OCI-LY1 (cell line): ENCODE results near the gene CCR6.

Experiments
- H2AFZ ChIP-seq: fragments of 200-600 bp; sonication (generic), shearing (Covaris generic); 2 replicates; pipeline ENCODE4 v1.6.0; 2014; ENCODE audit warnings: antibody characterized with exemption, mild to moderate bottlenecking, low read length
- H3F3A ChIP-seq: fragments of 200-600 bp; sonication (generic), shearing (Covaris generic); 2 replicates; pipeline ENCODE4 v1.6.0; 2014; ENCODE audit warnings: mild to moderate bottlenecking, antibody characterized with exemption, low read length, moderate library complexity; ENCODE audit not compliant: insufficient read depth
- H3K27ac ChIP-seq: fragments of 200-600 bp; sonication (generic); 2 replicates; pipeline ENCODE4 v1.5.1; 2014; ENCODE audit warnings: low read length, mixed run types, mild to moderate bottlenecking, low read depth; ENCODE audit not compliant: poor library complexity, severe bottlenecking
- H3K27me3 ChIP-seq: fragments of 200-600 bp; sonication (generic); 2 replicates; pipeline ENCODE4 v1.6.0; 2014; ENCODE audit warnings: antibody characterized with exemption, mild to moderate bottlenecking, low read length, moderate library complexity; ENCODE audit not compliant: insufficient read depth
- H3K36me3 ChIP-seq: fragments of 200-600 bp; sonication (generic); 2 replicates; pipeline ENCODE4 v1.6.1; 2014; ENCODE audit warnings: mild to moderate bottlenecking, antibody characterized with exemption, low read length, moderate library complexity, mixed read lengths; ENCODE audit not compliant: insufficient read depth
- H3K4me1 ChIP-seq: fragments of 200-600 bp; sonication (generic); 2 replicates; pipeline ENCODE4 v1.5.1; 2014; ENCODE audit warnings: mild to moderate bottlenecking, low read length, moderate library complexity; ENCODE audit not compliant: insufficient read depth, severe bottlenecking
- H3K4me2 ChIP-seq: fragments of 200-600 bp; sonication (generic), shearing (Covaris generic); 2 replicates; pipeline ENCODE4 v1.6.1; 2014; ENCODE audit warnings: low read length
- H3K4me3 ChIP-seq: fragments of 200-600 bp; sonication (generic); 2 replicates; pipeline ENCODE4 v1.5.1; 2014; ENCODE audit warnings: low read length, low read depth, mild to moderate bottlenecking, mixed read lengths; ENCODE audit not compliant: poor library complexity, severe bottlenecking
- H3K79me2 ChIP-seq: fragments of 200-600 bp; shearing (Covaris generic); 2 replicates; pipeline ENCODE4 v1.6.1; 2016; ENCODE audit warnings: mixed run types, low read length, mixed read lengths; ENCODE audit not compliant: insufficient read depth
- H3K9ac ChIP-seq: fragments of 200-600 bp; sonication (generic), shearing (Covaris generic); 2 replicates; pipeline ENCODE4 v1.6.1; 2014; ENCODE audit warnings: mild to moderate bottlenecking, low read length, mixed read lengths
- H3K9me2 ChIP-seq: fragments of 200-600 bp; sonication (generic), shearing (Covaris generic); 2 replicates; pipeline ENCODE4 v1.6.1; 2014; ENCODE audit warnings: low read depth, mild to moderate bottlenecking, low read length, mixed read lengths
- H3K9me3 ChIP-seq: fragments of 200-600 bp; shearing (Covaris generic); 2 replicates; pipeline ENCODE4 v1.6.1; 2014; ENCODE audit warnings: low read length, mixed read lengths
- H4K20me1 ChIP-seq: fragments of 200-600 bp; sonication (generic), shearing (Covaris generic); 2 replicates; pipeline ENCODE4 v1.6.0; 2016; ENCODE audit warnings: mild to moderate bottlenecking, low read length; ENCODE audit not compliant: insufficient read depth
- EZH2 ChIP-seq: fragments of 200-600 bp; sonication (generic), shearing (Covaris generic); IDR thresholded peaks from 2 replicates; pipeline ENCODE4 v1.8.0; 2017; ENCODE audit warnings: borderline replicate concordance, mixed run types, mild to moderate bottlenecking, antibody characterized with exemption, low read length, moderate library complexity, mixed read lengths
- TF ChIP-seq, protein P1 (sequence below): fragments of 200-600 bp; sonication (generic), shearing (Covaris generic); IDR thresholded peaks from 2 replicates; pipeline ENCODE4 v1.5.1; 2017; ENCODE audit warnings: mild to moderate bottlenecking, antibody characterized with exemption, low read length, moderate library complexity, mixed read lengths

Gene CCR6

DNA sequence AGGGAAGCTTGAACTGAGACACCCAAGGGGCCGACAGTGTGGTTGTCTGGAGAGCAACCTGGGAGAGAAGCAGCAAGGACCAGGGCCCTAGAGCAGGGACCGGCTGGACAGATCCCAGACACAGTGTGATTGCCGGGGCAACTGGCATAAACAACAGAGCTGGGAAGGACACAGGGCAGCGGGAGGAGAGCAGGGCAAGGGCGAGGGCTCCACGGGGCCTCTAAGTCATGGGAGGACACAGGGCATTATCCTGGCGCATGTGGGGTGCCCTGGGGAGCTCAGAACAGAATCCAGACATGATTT lies 31.1 kb upstream of the CCR6 start:
- Histone ChIP-seq H2AFZ (no peak overlapping the region), H3K36me3 (no peaks in the 10 kb centered on the region; the same call in 1 of the 2 replicates), H3F3A (0 out of 2 replicates have a peak, but pooled peaks cover 4% of the 10 kb centered on the region), H4K20me1 (no peaks in the 10 kb centered on the region), H3K27ac (no peak overlapping the region), H3K9me2 (no peaks in the 10 kb centered on the region), H3K9ac (no peak overlapping the region), H3K9me3 (peaks cover 5% of the 10 kb centered on the region), H3K27me3 (peaks cover 5% of the 10 kb centered on the region; the same call in 1 of the 2 replicates), H3K79me2 (no peaks in the 10 kb centered on the region), H3K4me1 (peaks cover 55% of the 10 kb centered on the region), H3K4me2 (0 out of 2 replicates have a peak overlapping the region, but pooled peaks have one; percentile 17), H3K4me3 (no peak overlapping the region)
- TF ChIP-seq EZH2: no peak
- TF ChIP-seq, protein P1, sequence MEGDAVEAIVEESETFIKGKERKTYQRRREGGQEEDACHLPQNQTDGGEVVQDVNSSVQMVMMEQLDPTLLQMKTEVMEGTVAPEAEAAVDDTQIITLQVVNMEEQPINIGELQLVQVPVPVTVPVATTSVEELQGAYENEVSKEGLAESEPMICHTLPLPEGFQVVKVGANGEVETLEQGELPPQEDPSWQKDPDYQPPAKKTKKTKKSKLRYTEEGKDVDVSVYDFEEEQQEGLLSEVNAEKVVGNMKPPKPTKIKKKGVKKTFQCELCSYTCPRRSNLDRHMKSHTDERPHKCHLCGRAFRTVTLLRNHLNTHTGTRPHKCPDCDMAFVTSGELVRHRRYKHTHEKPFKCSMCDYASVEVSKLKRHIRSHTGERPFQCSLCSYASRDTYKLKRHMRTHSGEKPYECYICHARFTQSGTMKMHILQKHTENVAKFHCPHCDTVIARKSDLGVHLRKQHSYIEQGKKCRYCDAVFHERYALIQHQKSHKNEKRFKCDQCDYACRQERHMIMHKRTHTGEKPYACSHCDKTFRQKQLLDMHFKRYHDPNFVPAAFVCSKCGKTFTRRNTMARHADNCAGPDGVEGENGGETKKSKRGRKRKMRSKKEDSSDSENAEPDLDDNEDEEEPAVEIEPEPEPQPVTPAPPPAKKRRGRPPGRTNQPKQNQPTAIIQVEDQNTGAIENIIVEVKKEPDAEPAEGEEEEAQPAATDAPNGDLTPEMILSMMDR: no peak

DNA sequence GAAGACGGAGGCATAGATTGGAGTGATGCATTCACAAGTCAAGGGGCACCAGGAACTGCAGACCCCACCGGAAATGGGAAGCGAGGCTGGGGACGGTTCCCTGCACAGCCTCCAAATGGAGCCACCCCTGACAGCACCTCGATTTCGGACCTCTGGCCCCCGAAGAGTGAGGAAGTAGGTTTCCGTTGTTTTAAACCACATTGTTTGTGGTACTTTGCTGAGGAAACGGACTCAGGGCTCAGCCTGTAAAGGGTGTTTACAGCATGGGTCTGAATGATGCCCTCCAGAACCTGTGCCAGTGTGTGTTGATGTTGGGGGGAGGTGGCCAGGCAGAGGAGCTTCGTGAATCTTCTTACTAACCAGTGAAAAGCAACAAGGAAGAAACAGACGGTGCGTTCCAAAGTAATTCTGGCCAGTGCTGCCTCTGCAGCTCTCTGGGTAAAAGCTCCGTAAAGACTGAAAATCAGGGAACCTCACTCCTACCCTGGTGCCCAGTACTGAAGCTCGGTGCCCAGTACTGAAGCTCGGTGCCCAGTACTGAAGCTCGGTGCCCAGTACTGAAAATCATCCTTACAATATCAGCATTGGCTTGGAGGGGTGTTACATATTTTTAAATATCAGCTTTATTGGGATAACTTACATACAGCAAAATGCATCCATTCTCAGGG lies 30.1 kb upstream of the CCR6 start:
- Histone ChIP-seq H3K79me2 (no peaks in the 10 kb centered on the region), H3K9me2 (no peaks in the 10 kb centered on the region), H3K4me3 (no peak overlapping the region), H2AFZ (no peak overlapping the region), H3K27ac (no peak overlapping the region), H3K4me2 (peak overlapping the region; percentile 54), H4K20me1 (no peaks in the 10 kb centered on the region), H3K36me3 (no peaks in the 10 kb centered on the region), H3K27me3 (peaks cover 5% of the 10 kb centered on the region; the same call in 1 of the 2 replicates), H3K4me1 (peaks cover 55% of the 10 kb centered on the region), H3K9ac (no peak overlapping the region), H3K9me3 (peaks cover 3% of the 10 kb centered on the region; the same call in 1 of the 2 replicates), H3F3A (0 out of 2 replicates have a peak, but pooled peaks cover 4% of the 10 kb centered on the region)
- no peak for TF ChIP-seq EZH2
- TF ChIP-seq, protein P1: no peak

DNA sequence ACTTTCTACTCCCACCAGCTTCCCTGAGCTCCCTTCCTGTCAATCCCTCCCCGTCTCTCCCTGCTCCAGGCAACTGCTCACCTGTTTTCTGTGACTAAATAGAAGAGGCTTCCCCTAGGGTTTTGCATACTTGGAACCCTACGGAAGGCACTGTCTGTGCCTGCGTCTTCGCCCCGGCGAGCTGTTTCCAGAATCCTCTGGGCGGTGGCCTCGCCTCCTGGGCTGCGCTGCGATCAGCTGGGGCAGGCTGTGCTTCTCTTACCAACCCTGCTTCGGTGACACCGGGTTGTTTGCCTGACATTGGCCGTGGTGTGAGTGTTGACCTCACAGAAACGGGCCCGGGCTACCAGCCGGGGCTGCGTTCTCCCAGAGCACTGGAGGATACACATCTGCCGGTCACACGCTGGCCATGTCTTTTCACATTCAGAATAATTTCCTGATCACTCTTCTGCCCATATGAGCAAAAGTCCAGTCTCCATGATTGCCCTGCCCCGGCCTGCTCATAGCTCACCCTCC lies 29.4 kb upstream of the CCR6 start:
- Histone ChIP-seq H2AFZ (no peak overlapping the region), H3K9ac (no peak overlapping the region), H3K4me3 (peak overlapping the region; percentile 43), H3K9me3 (no peaks in the 10 kb centered on the region), H3K4me2 (peak overlapping the region; percentile 54), H3K79me2 (no peaks in the 10 kb centered on the region), H3K36me3 (no peaks in the 10 kb centered on the region), H3K27me3 (peaks cover 5% of the 10 kb centered on the region; the same call in 1 of the 2 replicates), H3K27ac (no peak overlapping the region), H3F3A (0 out of 2 replicates have a peak, but pooled peaks cover 4% of the 10 kb centered on the region), H4K20me1 (no peaks in the 10 kb centered on the region), H3K4me1 (peaks cover 55% of the 10 kb centered on the region), H3K9me2 (no peaks in the 10 kb centered on the region)
- TF ChIP-seq EZH2: no peak
- TF ChIP-seq, protein P1: no peak
